HG03558 (cell line): ENCODE data around the gene TWIST1.

Experiments
- ATAC-seq: cut with Tn5 transposase; IDR thresholded peaks from one replicate; pipeline ENCODE4 v1.9.1; 2021; ENCODE audit warnings: moderate number of reproducible peaks; ENCODE audit not compliant: unreplicated experiment; ENCODE audit errors: extremely low read depth

Gene TWIST1

GRCh38 chr7:19113855-19114550, 3.4 kb downstream of the TWIST1 start:
- ATAC-seq, result no peak

DNA sequence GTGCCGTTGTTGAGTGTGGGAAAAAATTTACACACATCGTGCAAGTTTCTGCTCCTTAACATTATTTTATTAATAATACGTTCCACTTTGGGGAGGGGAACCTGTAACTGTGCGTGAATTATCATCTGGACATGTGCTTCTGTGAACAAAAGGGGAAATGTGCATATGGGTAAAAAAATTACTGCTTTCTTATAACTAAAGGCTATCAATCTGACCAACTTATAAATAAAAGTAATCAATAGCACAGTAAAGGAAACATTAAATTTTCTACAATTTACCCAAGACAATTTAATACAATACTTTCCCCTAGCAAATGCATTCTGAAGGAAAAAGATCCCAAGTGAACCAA, 4.5 kb downstream of the TWIST1 start:
- ATAC-seq, result no peak

GRCh38 chr7:19112274-19113001, 5.0 kb downstream of the TWIST1 start:
- ATAC-seq, result no peak

- ATAC-seq, result no peak
Observed at GRCh38 chr7:19111474-19112273, 5.8 kb downstream of the TWIST1 start.

DNA sequence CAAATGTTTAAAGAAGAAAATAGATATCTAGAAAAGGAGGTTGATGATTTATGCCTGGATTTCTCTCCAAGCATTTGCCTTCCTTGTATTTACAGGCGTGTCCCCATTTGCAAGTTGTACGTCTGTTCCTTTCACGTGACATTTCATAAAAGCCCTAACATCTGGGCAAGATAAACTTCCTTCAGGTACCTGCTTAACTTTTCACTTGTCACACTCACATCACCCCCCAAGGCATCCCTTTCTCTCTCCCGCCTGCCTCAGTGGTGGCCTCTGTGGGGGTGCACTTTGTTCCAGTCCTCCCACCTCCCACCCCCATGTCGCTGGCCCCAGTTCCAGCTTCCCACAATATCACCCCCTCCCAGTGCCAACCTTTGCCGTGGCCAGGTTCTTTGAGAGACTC, 6.7 kb downstream of the TWIST1 start:
- no peak for ATAC-seq

- no peak for ATAC-seq
Observed at GRCh38 chr7:19110026-19110730, 7.3 kb downstream of the TWIST1 start.

DNA sequence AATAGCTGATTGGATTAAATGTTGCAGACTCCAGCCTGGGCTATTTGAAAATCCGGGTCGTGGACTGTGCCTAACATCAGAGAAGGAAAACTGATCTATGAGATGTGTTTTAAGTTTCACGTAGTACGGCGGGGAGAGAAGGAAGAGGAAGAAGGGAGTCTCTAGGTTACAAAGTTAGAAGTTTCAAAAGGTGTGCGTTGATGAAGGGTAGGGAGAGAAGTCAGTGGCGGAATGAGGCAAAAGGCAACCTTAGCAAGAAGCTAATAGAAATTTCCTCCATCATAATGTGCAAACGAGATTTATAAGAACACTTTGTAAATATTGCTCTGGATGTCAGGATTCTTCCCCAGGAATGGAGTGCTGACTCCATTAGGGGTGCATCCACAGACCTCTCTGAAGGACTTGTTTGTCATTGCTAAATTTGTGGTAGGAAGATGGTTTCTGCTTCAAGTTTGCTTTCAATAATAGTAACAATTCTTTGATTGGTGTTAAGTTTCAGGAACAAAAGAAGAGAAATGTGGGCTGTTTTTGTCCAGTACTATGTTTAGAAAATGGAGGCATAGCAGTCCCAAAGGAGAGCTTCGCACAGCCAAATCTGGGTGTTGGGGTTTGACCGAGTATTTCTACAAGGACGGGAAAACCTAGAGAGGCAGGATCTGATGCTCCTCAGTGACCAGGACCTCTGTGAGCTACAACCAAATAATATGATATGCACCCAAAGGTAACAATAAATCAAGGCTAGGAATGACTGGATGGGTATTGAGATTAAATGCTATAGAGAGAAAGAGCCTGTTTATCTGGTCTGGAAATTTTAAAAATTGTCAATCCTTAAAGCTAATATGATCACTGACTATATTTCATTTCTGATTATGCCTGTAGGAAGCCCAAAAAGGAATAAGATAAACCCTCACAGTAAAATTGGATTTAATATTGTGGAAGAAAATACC, 8.2 kb downstream of the TWIST1 start:
- ATAC-seq, result no peak

- ATAC-seq, result no peak
Observed at GRCh38 chr7:19107356-19108146, 9.9 kb downstream of the TWIST1 start.

DNA sequence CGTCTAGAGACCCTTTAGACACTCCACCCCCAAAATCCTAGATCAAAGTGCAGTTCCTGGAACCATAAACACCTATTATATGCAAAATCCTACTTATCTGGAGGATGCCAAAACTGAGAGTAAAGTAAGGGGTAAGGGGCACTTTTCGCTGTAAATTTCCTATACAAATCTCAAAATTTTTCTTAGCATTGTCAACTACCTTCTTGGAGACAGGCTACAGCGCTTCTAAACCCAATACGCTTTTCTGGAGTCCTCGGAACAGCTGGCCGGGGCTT, 10.4 kb downstream of the TWIST1 start:
- no peak for ATAC-seq

DNA sequence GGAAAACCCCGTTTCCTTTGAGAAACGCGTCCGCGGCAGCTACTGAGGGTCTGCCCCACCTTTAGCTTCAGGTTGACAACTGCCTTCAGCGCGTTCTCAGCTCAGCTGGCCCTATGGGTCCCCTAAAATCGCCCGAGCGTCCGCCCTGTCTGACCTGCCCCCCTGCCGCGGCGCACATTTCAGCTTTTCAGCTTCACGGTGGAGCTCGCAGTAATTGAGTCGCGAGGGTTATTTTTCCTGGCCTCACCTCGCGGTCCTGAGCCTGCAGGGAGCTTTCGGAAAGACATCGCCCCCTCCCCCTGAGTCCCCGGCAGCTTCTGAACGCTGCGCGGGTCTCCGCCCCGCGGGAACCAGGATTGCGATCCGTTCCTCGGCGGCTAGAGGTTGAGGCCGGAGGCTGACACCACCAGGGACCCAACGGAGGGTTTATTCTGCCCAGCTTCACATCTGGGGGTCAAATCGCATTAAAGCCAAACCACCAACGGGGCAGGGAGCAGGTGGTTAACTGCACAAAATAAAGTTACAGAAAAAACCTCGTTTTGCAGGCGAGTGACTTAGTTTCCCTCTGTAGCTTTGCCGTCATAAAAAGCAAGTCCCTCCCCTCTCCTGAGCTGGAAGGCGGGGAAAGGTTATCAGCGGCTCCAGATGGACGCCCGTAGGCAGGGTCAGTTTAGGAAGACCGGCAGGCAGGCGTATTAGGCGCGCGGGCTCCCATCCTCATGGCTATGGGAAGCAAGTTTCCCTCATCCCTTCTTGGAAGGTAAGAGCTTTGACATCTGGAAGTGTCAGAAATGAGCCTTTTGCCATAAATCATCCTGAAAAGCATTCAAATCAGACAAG, 11.0 kb downstream of the TWIST1 start:
- ATAC-seq, result no peak

GRCh38 chr7:19105546-19105945, 11.9 kb downstream of the TWIST1 start:
- no peak for ATAC-seq

GRCh38 chr7:19104811-19105210, 12.6 kb downstream of the TWIST1 start:
- no peak for ATAC-seq

- no peak for ATAC-seq
Observed at GRCh38 chr7:19102884-19103283, 14.6 kb downstream of the TWIST1 start.

DNA sequence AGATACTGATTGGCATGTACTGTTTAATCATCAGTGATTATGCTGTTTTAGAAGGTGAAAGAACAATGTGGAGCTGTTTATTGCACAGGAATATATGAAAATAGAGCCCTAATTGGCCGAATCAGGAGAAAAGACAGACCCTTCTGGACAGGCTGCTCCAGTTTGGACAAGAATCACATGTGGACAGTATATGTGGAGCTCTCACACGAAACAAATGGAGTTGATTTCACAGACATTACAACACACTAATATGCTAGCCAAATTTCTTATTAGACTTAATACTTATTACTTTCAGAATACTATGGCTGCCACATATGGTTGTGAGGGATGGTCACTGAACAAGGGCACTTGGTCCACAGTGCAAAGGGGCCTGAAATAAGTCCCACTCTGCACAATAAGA, 15.5 kb downstream of the TWIST1 start:
- no peak for ATAC-seq

GRCh38 chr7:19101472-19101871, 16.0 kb downstream of the TWIST1 start:
- no peak for ATAC-seq

DNA sequence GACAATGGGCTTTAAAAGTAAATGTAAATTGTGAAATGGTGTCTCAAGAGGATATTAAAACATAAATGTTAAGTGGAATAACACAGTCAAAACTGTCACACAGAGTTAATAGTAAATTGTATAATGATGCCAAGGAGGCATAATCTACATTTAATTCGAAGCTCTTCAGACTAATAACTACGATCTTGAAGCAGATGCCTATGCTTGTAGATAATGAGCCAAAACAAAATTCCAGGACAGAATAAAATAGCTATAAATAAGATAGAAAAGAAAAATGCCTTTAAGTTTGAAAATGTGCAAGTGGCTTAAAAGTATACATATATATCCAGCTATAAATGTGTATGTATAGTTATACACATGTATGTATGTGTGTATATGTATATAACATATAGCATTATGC, 17.5 kb downstream of the TWIST1 start:
- no peak for ATAC-seq

GRCh38 chr7:19099194-19099593, 18.2 kb downstream of the TWIST1 start:
- ATAC-seq, result no peak

DNA sequence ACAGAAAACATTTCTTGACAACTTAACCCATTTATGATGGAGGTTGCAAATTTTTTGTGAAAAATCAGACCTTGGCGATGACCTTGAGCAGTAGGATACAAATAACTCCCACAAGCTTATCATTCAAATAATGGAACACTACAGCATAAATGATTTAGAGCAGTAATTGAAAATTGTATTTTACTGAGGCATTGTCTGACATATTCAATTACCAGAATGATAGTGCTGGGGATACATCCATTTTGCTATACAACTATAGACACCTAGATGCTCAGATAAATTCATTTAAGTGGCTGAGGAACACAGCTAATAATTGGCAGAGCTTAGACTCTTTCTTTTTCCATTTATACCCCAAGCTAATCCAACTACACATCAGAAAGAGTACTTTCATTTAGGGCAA, 18.9 kb downstream of the TWIST1 start:
- no peak for ATAC-seq
